Right atrium auricular region (tissue), 2 donors: ENCODE data around the gene TMEM170B. TPM values are rescaled to one million over a fixed set of nuclear protein-coding genes. Genes with fewer than 3 reads are reported as not detected.
A peak's percentile ranks its signal among the peaks of the same experiment; 100 is the strongest.

Experiments used
- DNase-seq: peaks from one replicate; pipeline ENCODE4 v3.0.0-alpha.2; 2019; ENCODE audit warnings: low spot score
- H3K27ac ChIP-seq, 2 donors: fragments of 200-600 bp; sonication (generic); 1 replicate in 1 of 2; 2 replicates in 1 of 2; pipeline ENCODE4 v1.5.1; 2016 to 2019
- H3K27me3 ChIP-seq, 2 donors: fragments of 200-600 bp; sonication (generic); one replicate each; pipeline versions ENCODE4 v1.5.1 to v1.6.0; 2017 to 2019
- H3K36me3 ChIP-seq: fragments of 200-600 bp; sonication (generic); one replicate; pipeline ENCODE4 v1.5.1; 2016
- H3K4me1 ChIP-seq, 2 donors: fragments of 200-600 bp; sonication (generic); one replicate each; pipeline versions ENCODE4 v1.5.1 to v1.6.0; 2017 to 2019
- H3K4me3 ChIP-seq, 2 donors: fragments of 200-600 bp; sonication (generic); 1 replicate in 1 of 2; 2 replicates in 1 of 2; pipeline ENCODE4 v1.5.1; 2017 to 2019; ENCODE audit warnings: mild to moderate bottlenecking in 1 of 2, moderate library complexity in 1 of 2
- H3K9me3 ChIP-seq, 2 donors: fragments of 200-600 bp; sonication (generic); one replicate each; pipeline ENCODE4 v1.5.1; 2019
- total RNA-seq, 2 donors: library from RNA; depleted of rRNA; stranded (reverse); fragments of >200 nt; gene quantifications; one replicate each; pipeline ENCODE4 v1.1.0, GENCODE V29; 2016
- TF ChIP-seq, protein P1 (sequence below), 2 donors: fragments of 200-600 bp; sonication (generic); IDR thresholded peaks; one replicate each; pipeline ENCODE4 v1.5.1; 2019; ENCODE audit warnings: antibody characterized with exemption in 2 of 2

TMEM170B gene
- total RNA-seq, 2 donors from 2014 or later, result 3.6 to 3.8 TPM

DNA sequence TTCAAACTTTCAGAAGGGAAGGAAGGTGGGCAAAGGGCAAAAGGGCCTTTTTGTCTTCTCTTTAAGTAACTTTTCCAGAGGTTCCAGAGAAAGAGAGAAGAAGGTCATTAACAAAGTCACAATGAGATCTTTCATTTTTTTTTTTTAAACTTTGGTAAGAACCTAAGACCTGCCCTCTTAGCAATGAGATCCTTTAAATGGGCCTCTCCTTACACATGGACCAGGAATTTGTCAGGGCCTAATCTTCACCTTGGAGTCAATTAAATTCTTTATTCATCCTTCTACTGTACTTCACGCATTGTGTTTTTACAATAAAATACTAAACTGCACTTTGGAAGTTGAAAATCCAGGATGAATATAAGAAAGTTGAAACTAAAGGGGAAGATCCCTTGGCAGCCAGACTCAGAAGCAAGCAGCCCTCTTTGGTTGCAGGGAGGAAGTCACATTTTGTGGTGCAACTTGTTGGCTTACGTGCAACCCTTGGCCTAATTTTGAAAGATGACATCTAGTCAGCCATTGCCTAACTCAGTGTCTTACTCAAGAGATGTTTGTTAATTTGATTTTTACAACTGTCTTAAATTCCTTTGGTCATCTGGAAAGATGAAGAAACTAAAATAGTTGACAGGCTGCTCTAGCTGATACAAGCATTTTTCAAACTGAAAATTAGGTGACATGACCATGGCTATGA, 11.9 kb upstream of the TMEM170B start:
- TF ChIP-seq, protein P1, sequence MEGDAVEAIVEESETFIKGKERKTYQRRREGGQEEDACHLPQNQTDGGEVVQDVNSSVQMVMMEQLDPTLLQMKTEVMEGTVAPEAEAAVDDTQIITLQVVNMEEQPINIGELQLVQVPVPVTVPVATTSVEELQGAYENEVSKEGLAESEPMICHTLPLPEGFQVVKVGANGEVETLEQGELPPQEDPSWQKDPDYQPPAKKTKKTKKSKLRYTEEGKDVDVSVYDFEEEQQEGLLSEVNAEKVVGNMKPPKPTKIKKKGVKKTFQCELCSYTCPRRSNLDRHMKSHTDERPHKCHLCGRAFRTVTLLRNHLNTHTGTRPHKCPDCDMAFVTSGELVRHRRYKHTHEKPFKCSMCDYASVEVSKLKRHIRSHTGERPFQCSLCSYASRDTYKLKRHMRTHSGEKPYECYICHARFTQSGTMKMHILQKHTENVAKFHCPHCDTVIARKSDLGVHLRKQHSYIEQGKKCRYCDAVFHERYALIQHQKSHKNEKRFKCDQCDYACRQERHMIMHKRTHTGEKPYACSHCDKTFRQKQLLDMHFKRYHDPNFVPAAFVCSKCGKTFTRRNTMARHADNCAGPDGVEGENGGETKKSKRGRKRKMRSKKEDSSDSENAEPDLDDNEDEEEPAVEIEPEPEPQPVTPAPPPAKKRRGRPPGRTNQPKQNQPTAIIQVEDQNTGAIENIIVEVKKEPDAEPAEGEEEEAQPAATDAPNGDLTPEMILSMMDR (IDR thresholded peaks at IDR 0.05), result no peak
- Histone ChIP-seq H3K4me3 (no peak overlapping the region), H3K4me1 (no peaks in the 10 kb centered on the region), H3K27me3 (no peaks in the 10 kb centered on the region), H3K9me3 (no peaks in the 10 kb centered on the region), H3K36me3 (no peaks in the 10 kb centered on the region), H3K27ac (peak overlapping the region in 1 of 2 donors; percentile 32)
- no peak for DNase-seq

DNA sequence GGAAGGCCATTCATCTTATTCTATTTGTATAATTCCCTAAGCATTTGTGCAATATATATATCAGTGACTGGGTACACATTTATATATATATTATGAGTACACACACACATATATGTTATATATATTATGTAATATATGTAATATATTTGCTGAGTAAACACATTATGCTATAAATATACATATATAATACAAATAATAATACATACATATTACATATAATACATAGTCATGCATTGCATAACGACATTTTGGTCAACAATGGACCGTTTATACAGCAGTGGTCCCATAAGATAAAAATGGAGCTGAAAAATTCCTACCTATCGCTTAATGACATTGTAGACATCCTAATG, 11.4 kb upstream of the TMEM170B start:
- no peaks in the 10 kb centered on the region for H3K9me3 ChIP-seq
- TF ChIP-seq, protein P1 (IDR thresholded peaks at IDR 0.05), result no peak
- no peaks in the 10 kb centered on the region for H3K27me3 ChIP-seq
- no peak overlapping the region for H3K4me3 ChIP-seq
- H3K27ac ChIP-seq, result no peak overlapping the region
- H3K36me3 ChIP-seq, result no peaks in the 10 kb centered on the region
- no peaks in the 10 kb centered on the region for H3K4me1 ChIP-seq
- no peak for DNase-seq

DNA sequence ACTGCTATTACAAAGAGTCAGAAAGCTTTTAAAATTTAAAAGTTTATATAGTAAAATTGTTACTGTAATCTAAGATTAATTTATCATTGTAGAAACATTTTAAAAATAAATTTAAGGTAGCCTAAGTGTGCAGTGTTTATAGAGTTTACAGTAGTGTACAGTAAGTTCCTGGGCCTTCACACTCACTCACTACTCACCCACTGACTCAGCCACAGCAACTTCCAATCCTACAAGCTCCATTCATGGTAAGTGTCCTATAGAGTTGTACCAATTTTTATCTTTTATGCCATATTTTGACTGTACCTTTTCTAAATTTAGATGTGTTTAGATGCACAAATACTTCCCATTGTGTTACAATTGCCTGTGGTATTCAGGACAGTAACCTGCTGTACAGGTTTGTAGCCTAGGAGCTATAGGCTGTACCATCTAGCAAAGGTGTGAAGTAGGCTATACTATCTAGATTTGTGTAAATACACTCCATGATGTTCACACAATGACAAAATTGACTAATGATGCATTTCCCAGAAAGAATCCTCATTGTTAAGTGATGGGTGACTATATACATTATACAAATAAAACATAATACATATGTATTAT, 10.2 kb upstream of the TMEM170B start:
- Histone ChIP-seq H3K4me1 (no peaks in the 10 kb centered on the region), H3K27me3 (no peaks in the 10 kb centered on the region), H3K27ac (no peak overlapping the region), H3K4me3 (no peak overlapping the region), H3K9me3 (no peaks in the 10 kb centered on the region), H3K36me3 (no peaks in the 10 kb centered on the region)
- DNase-seq, result no peak
- TF ChIP-seq, protein P1 (IDR thresholded peaks at IDR 0.05), result no peak

DNA sequence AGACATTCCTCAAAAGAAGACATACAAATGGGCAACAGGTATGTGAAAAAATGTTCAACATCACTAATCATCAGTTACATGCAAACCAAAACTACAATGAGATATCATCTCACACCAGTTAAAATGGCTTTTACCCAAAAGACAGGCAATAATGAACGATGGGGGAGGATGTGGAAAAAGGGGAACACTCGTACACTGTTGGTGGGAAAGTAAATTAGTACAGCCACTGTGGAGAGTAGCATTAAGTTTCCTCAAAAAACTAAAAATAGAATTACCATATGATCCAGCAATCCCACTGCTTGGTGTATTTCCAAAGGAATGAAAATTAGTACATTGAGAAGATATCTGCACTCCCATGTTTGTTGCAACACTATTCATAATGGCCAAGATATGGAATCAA, 8.6 kb upstream of the TMEM170B start:
- H3K4me1 ChIP-seq, result no peaks in the 10 kb centered on the region
- no peak overlapping the region for H3K4me3 ChIP-seq
- H3K27ac ChIP-seq, result no peak overlapping the region
- DNase-seq, result no peak
- TF ChIP-seq, protein P1 (IDR thresholded peaks at IDR 0.05), result no peak
- H3K9me3 ChIP-seq, result no peaks in the 10 kb centered on the region
- no peaks in the 10 kb centered on the region for H3K36me3 ChIP-seq
- H3K27me3 ChIP-seq, result no peaks in the 10 kb centered on the region

DNA sequence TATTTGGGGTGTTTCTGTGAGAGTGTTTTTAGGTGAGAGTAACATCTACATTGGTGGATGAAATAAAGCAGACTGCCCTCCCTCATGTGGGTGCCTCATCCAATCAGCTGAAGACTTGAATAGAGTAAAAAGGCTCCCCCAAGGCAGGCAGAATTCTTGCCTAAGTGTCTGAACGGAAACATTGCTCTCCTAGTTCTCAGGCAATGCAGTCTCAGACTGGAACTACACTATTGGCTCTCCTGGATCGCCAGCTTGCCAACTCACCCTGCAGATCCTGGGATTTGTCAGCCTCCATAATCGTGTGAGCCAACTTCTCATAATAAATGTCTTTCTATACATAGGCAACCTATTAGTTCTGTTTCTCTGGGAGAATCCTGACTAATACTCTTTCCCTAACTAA, 5.5 kb upstream of the TMEM170B start:
- H3K36me3 ChIP-seq, result no peaks in the 10 kb centered on the region
- no peak overlapping the region for H3K27ac ChIP-seq
- no peak overlapping the region for H3K4me3 ChIP-seq
- peaks cover 0 to 7% of the 10 kb centered on the region in 2 donors for H3K4me1 ChIP-seq
- TF ChIP-seq, protein P1 (IDR thresholded peaks at IDR 0.05), result no peak
- DNase-seq, result no peak
- no peaks in the 10 kb centered on the region for H3K27me3 ChIP-seq
- H3K9me3 ChIP-seq, result no peaks in the 10 kb centered on the region

DNA sequence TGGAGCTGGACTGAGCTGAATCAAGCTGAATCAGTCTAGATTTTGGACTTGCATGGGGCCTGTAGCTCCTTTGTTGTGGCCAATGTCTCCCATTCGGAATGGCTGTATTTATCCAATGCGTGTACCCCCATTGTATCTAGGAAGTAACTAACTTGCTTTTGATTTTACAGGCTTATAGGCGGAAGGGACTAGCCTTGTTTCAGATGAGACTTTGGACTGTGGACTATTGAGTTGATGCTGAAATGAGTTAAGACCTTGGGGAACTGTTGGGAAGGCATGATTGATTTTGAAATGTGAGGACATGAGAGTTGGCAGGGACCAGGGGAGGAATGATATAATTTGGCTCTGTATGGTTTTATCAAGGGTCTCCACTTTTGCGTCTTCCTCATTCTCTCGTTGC, 3.0 kb upstream of the TMEM170B start:
- no peak overlapping the region for H3K4me3 ChIP-seq
- TF ChIP-seq, protein P1 (IDR thresholded peaks at IDR 0.05), result no peak
- no peak for DNase-seq

More for the DNA sequence above, 3.0 kb upstream of the TMEM170B start:
- Histone ChIP-seq H3K4me1 (peaks cover 0 to 16% of the 10 kb centered on the region in 2 donors), H3K9me3 (no peaks in the 10 kb centered on the region), H3K27ac (no peak overlapping the region), H3K27me3 (no peaks in the 10 kb centered on the region), H3K36me3 (no peaks in the 10 kb centered on the region)
